H1 (cell line): Measurements from ENCODE around the gene LEMD2. TPM values are rescaled to one million over a fixed set of nuclear protein-coding genes. Genes with fewer than 3 reads are reported as not detected.
"Not testable (repeated sequence)": the region's sequence is repeated elsewhere in the genome, so short reads cannot be mapped to it uniquely, and the experiment has no call there.

Source experiments
- CTCF ChIA-PET: fragments of 300-600 bp; sonication (Branson Sonifier 250); formaldehyde crosslinking; loops from one replicate; lab custom pipeline; 2021; ENCODE audit not compliant: partially characterized antibody; lab: Charles Lee
- POLR2A ChIA-PET: fragments of 300-600 bp; sonication (Branson Sonifier 250); formaldehyde crosslinking; loops from one replicate; lab custom pipeline; 2021; ENCODE audit warnings: inconsistent platforms; ENCODE audit not compliant: partially characterized antibody; lab: Charles Lee
- DNase-seq, 2 experiments: peaks; one replicate each; pipeline versions ENCODE4 v3.0.0 to v3.0.0-alpha.2; 2010 to 2022; ENCODE audit warnings: low spot score in 2 of 2, low read depth in 1 of 2, mixed read lengths in 1 of 2
- FAIRE-seq: peaks from 2 replicates; lab custom pipeline; 2011; peaks lifted over from hg19 to GRCh38; lab: Jason Lieb, UNC
- H2AFZ ChIP-seq: 2 replicates; pipeline ENCODE4 v1.8.1; 2012; ENCODE audit warnings: low read length, inconsistent platforms
- H2AK5ac ChIP-seq: 2 replicates; pipeline ENCODE4 v1.6.1; 2013; ENCODE audit warnings: low read depth, low read length
- H2BK120ac ChIP-seq: replicated peaks from 2 replicates; pipeline ENCODE3; 2013; ENCODE audit warnings: low read depth, low read length, inconsistent platforms
- H2BK12ac ChIP-seq: 2 replicates; pipeline ENCODE4 v1.6.1; 2013; ENCODE audit warnings: low read depth, low read length
- H2BK15ac ChIP-seq: 2 replicates; pipeline ENCODE4 v1.6.1; 2013; ENCODE audit warnings: low read length
- H2BK20ac ChIP-seq: 2 replicates; pipeline ENCODE4 v1.6.1; 2013; ENCODE audit warnings: low read length
- H2BK5ac ChIP-seq: 2 replicates; pipeline ENCODE4 v1.6.1; 2013; ENCODE audit warnings: low read depth, low read length
- H3K14ac ChIP-seq: 2 replicates; pipeline ENCODE4 v1.6.1; 2013; ENCODE audit warnings: inconsistent platforms; ENCODE audit not compliant: insufficient read length
- H3K18ac ChIP-seq: 2 replicates; pipeline ENCODE4 v1.6.1; 2013; ENCODE audit warnings: low read length; ENCODE audit errors: extremely low read depth
- H3K23ac ChIP-seq: 2 replicates; pipeline ENCODE4 v1.6.1; 2013; ENCODE audit warnings: inconsistent platforms; ENCODE audit not compliant: insufficient read length
- H3K23me2 ChIP-seq: 2 replicates; pipeline ENCODE4 v1.6.1; 2013; ENCODE audit warnings: low read depth, low read length
- H3K27ac ChIP-seq: 2 replicates; pipeline ENCODE4 v1.6.1; 2011; ENCODE audit warnings: low read depth, low read length, inconsistent platforms
- H3K27me3 ChIP-seq, 4 experiments: replicated peaks in 1 of 4; 1 replicate in 1 of 4; 2 replicates in 3 of 4; pipeline versions ENCODE4 v1.6.1 to v1.8.1; 2011 to 2013; ENCODE audit warnings: low read length in 3 of 4, mild to moderate bottlenecking in 3 of 4, inconsistent platforms in 2 of 4, mixed read lengths in 2 of 4, moderate library complexity in 1 of 4; ENCODE audit not compliant: control insufficient read depth in 3 of 4, insufficient read depth in 3 of 4; ENCODE audit errors: extremely low read depth in 1 of 4
- H3K36me3 ChIP-seq, 4 experiments: 2 replicates each; pipeline versions ENCODE4 v1.6.1 to v1.8.1; 2011 to 2013; ENCODE audit warnings: mild to moderate bottlenecking in 4 of 4, low read length in 3 of 4, moderate library complexity in 2 of 4, control low read depth in 1 of 4, inconsistent platforms in 1 of 4; ENCODE audit not compliant: insufficient read depth in 4 of 4, control insufficient read depth in 2 of 4
- H3K4ac ChIP-seq: replicated peaks from 2 replicates; pipeline ENCODE3; 2013; ENCODE audit warnings: low read length, low read depth, mixed read lengths, inconsistent platforms; ENCODE audit not compliant: insufficient read length
- H3K4me1 ChIP-seq, 4 experiments: replicated peaks in 1 of 4; 1 replicate in 1 of 4; 2 replicates in 3 of 4; pipeline versions ENCODE4 v1.6.1 to v1.8.1; 2011 to 2013; ENCODE audit warnings: low read length in 3 of 4, inconsistent platforms in 2 of 4, mixed read lengths in 1 of 4; ENCODE audit not compliant: insufficient read depth in 4 of 4, control insufficient read depth in 3 of 4
- H3K4me2 ChIP-seq, 2 experiments: 2 replicates each; pipeline versions ENCODE4 v1.6.1 to v1.8.1; 2011 to 2013; ENCODE audit warnings: low read depth in 2 of 2, low read length in 2 of 2, control low read depth in 1 of 2, inconsistent platforms in 1 of 2, mild to moderate bottlenecking in 1 of 2; ENCODE audit not compliant: insufficient read depth in 1 of 2
- H3K4me3 ChIP-seq, 4 experiments: fragments of 200-600, 300-600 bp in 1 of 4; sonication (generic), shearing (Covaris generic), sonication (Bioruptor Twin) in 1 of 4; 2 replicates each; pipeline versions ENCODE4 v1.5.1 to v1.8.1; 2011 to 2016; ENCODE audit warnings: low read length in 4 of 4, low read depth in 3 of 4, control low read depth in 2 of 4, inconsistent platforms in 2 of 4, mild to moderate bottlenecking in 2 of 4, mixed read lengths in 1 of 4, moderate library complexity in 1 of 4; ENCODE audit not compliant: insufficient read depth in 2 of 4; ENCODE audit errors: extremely low read depth in 1 of 4
- H3K56ac ChIP-seq: replicated peaks from 2 replicates; pipeline ENCODE3; 2013; ENCODE audit warnings: low read depth, mild to moderate bottlenecking, mixed read lengths, low read length, inconsistent platforms; ENCODE audit not compliant: insufficient read length
- H3K79me1 ChIP-seq: 2 replicates; pipeline ENCODE4 v1.6.1; 2013; ENCODE audit warnings: low read depth, low read length, control low read depth
- H3K79me2 ChIP-seq, 2 experiments: 2 replicates each; pipeline versions ENCODE4 v1.6.1 to v1.8.1; 2012 to 2013; ENCODE audit warnings: low read length in 2 of 2, mild to moderate bottlenecking in 2 of 2, inconsistent platforms in 1 of 2; ENCODE audit not compliant: insufficient read depth in 2 of 2, control insufficient read depth in 1 of 2
- H3K9ac ChIP-seq, 4 experiments: replicated peaks in 1 of 4; 1 replicate in 1 of 4; 2 replicates in 3 of 4; pipeline versions ENCODE4 v1.6.1 to v1.8.1; 2011 to 2013; ENCODE audit warnings: low read depth in 3 of 4, low read length in 3 of 4, control low read depth in 2 of 4, mild to moderate bottlenecking in 2 of 4, moderate library complexity in 2 of 4, inconsistent platforms in 1 of 4; ENCODE audit errors: extremely low read depth in 1 of 4
- H3K9me3 ChIP-seq, 2 experiments: 2 replicates each; pipeline versions ENCODE4 v1.6.1 to v1.8.1; 2012 to 2013; ENCODE audit warnings: mild to moderate bottlenecking in 2 of 2, moderate library complexity in 2 of 2, control low read depth in 1 of 2, inconsistent platforms in 1 of 2, low read depth in 1 of 2, low read length in 1 of 2, mixed read lengths in 1 of 2; ENCODE audit not compliant: insufficient read depth in 2 of 2
- H4K20me1 ChIP-seq, 2 experiments: replicated peaks in 1 of 2; 2 replicates each; pipeline versions ENCODE3 to v1.8.1; 2011 to 2013; ENCODE audit warnings: inconsistent platforms in 2 of 2, low read length in 2 of 2, mild to moderate bottlenecking in 1 of 2; ENCODE audit not compliant: insufficient read depth in 2 of 2, control insufficient read depth in 1 of 2
- H4K5ac ChIP-seq: 2 replicates; pipeline ENCODE4 v1.6.1; 2013; ENCODE audit warnings: low read length, low read depth, mixed read lengths, inconsistent platforms; ENCODE audit not compliant: insufficient read length
- H4K8ac ChIP-seq: 2 replicates; pipeline ENCODE4 v1.8.0; 2013; ENCODE audit warnings: mild to moderate bottlenecking, moderate library complexity, low read length, inconsistent platforms; ENCODE audit not compliant: insufficient read depth; ENCODE audit errors: extremely low read depth
- H4K91ac ChIP-seq: replicated peaks from 2 replicates; pipeline ENCODE3; 2013; ENCODE audit warnings: low read length, mixed read lengths, inconsistent platforms; ENCODE audit not compliant: insufficient read length
- WGBS, 2 experiments: shearing (Covaris generic) in 1 of 2; methylation state at CpG; one replicate each; pipeline versions ENCODE4 v1.1.6 to v1.1.7; 2013 to 2015; ENCODE audit warnings: low lambda C conversion rate in 2 of 2, mixed read lengths in 2 of 2, inconsistent platforms in 1 of 2, low coverage in 1 of 2, missing lambda C conversion rate in 1 of 2; ENCODE audit not compliant: insufficient replicate concordance in 2 of 2, insufficient coverage in 1 of 2, insufficient read length in 1 of 2; ENCODE audit errors: extremely low coverage in 1 of 2, missing lambda C conversion rate in 1 of 2; 5-methylcytosine and 5-hydroxymethylcytosine counted together
- polyA plus RNA-seq, 7 experiments: library from polyadenylated mRNA; depleted of rRNA in 3 of 7; stranded (reverse) in 5 of 7; unstranded in 2 of 7; fragments of >200 nt in 5 of 7; fragments of 200-250 nt in 2 of 7; gene quantifications; 1 replicate in 5 of 7; 2 replicates in 1 of 7; 4 replicates in 1 of 7; pipeline versions ENCODE4 v1.2.1 to v1.2.3, GENCODE V29; 2011 to 2013; ENCODE audit warnings: missing spikeins in 2 of 7, mixed read lengths in 2 of 7
- total RNA-seq: library from RNA; stranded (reverse); fragmentation: NEBNext Ultra II Directional; extraction: Animal tissue kit (Norgen Biotek cat#: 25700); gene quantifications from 2 replicates; pipeline ENCODE4 v1.2.1, GENCODE V29; 2021

The LEMD2 gene
- total and polyA plus RNA-seq, 2 of the 8 experiments (the other 6 are each of a cell fraction or from before 2014, with no cell fraction given): 32.7 to 57.3 TPM

GRCh38 chr6:33832831-33833230 lies 43.9 kb upstream of the LEMD2 start:
- POLR2A ChIA-PET, H3K4ac ChIP-seq, H3K4me3 ChIP-seq, H3K27me3 ChIP-seq, FAIRE-seq, CTCF ChIA-PET, H2BK15ac ChIP-seq, H3K79me2 ChIP-seq, H3K18ac ChIP-seq, H2AK5ac ChIP-seq, H4K8ac ChIP-seq, H3K9ac ChIP-seq, H4K20me1 ChIP-seq, H3K27ac ChIP-seq, H3K56ac ChIP-seq, H3K14ac ChIP-seq, H3K4me2 ChIP-seq, H3K36me3 ChIP-seq, H2BK20ac ChIP-seq, DNase-seq, H3K79me1 ChIP-seq, H3K23me2 ChIP-seq, H2BK120ac ChIP-seq, H2BK5ac ChIP-seq, H2BK12ac ChIP-seq, H3K23ac ChIP-seq, H2AFZ ChIP-seq, H4K91ac ChIP-seq, H4K5ac ChIP-seq: not testable (repeated sequence)
- WGBS, 2 experiments: no CpG with 5 or more reads among the region's 32 CpGs
- H3K9me3 ChIP-seq: peaks cover 12 to 15% of the 10 kb centered on the region in 2 experiments
- peaks cover 0 to 20% (median 9%) of the 10 kb centered on the region in 4 experiments; a peak in 6 of 7 replicates for H3K4me1 ChIP-seq

- H3K36me3 ChIP-seq, H3K14ac ChIP-seq, H3K56ac ChIP-seq, H4K5ac ChIP-seq, H3K18ac ChIP-seq, H3K27me3 ChIP-seq, H3K4me2 ChIP-seq, CTCF ChIA-PET, H2BK20ac ChIP-seq, H2AFZ ChIP-seq, H4K20me1 ChIP-seq, H3K79me2 ChIP-seq, H4K91ac ChIP-seq, H2BK5ac ChIP-seq, H3K9ac ChIP-seq, H3K4me3 ChIP-seq, H2BK120ac ChIP-seq, H3K79me1 ChIP-seq, FAIRE-seq, H3K27ac ChIP-seq, H3K23ac ChIP-seq, H3K23me2 ChIP-seq, H2BK15ac ChIP-seq, POLR2A ChIA-PET, H2BK12ac ChIP-seq, DNase-seq: not testable (repeated sequence)
- WGBS, 2 experiments: 95% methylated on average over 3 of the region's 5 CpGs; no CpG with 5 or more reads in 1 of the 2 experiments
- Histone ChIP-seq H3K9me3 (peaks cover 5 to 11% of the 10 kb centered on the region in 2 experiments), H4K8ac (peak overlapping the region; percentile 57; the same call in 1 of the 2 replicates), H3K4ac (peak overlapping the region; percentile 32), H3K4me1 (peaks cover 0 to 19% (median 9%) of the 10 kb centered on the region in 4 experiments; a peak in 6 of 7 replicates), H2AK5ac (0 out of 2 replicates have a peak overlapping the region, but pooled peaks have one; percentile 65)
Observed at GRCh38 chr6:33831725-33832124, 42.8 kb upstream of the LEMD2 start.
